ENCODE measurements around the gene ERFE.

The ERFE gene

DNA sequence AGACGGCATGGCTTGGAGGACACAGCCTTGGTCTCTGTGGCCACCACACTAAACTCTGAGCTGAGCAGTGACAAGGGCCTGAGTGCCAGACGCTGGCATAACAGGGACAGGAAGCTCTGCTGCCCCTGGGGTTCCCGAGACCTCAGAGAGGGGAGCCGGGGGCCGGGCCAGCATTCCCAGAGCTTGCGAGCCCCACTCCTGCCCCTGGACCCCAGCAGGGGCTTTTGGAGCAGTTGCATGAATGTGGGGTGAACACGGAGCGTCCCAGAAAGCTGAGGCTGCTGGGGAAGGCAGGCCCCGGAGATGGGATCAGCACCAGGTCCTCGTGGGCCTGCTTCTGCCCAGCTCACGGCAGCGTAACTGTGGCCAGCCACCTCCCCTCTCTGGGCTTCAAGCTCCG lies 7.6 kb upstream of the ERFE start:
- H3K27ac ChIP-seq: no peak overlapping the region
- TF ChIP-seq, protein P1, sequence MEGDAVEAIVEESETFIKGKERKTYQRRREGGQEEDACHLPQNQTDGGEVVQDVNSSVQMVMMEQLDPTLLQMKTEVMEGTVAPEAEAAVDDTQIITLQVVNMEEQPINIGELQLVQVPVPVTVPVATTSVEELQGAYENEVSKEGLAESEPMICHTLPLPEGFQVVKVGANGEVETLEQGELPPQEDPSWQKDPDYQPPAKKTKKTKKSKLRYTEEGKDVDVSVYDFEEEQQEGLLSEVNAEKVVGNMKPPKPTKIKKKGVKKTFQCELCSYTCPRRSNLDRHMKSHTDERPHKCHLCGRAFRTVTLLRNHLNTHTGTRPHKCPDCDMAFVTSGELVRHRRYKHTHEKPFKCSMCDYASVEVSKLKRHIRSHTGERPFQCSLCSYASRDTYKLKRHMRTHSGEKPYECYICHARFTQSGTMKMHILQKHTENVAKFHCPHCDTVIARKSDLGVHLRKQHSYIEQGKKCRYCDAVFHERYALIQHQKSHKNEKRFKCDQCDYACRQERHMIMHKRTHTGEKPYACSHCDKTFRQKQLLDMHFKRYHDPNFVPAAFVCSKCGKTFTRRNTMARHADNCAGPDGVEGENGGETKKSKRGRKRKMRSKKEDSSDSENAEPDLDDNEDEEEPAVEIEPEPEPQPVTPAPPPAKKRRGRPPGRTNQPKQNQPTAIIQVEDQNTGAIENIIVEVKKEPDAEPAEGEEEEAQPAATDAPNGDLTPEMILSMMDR (conservative IDR thresholded peaks at IDR 0.05): no peak

DNA sequence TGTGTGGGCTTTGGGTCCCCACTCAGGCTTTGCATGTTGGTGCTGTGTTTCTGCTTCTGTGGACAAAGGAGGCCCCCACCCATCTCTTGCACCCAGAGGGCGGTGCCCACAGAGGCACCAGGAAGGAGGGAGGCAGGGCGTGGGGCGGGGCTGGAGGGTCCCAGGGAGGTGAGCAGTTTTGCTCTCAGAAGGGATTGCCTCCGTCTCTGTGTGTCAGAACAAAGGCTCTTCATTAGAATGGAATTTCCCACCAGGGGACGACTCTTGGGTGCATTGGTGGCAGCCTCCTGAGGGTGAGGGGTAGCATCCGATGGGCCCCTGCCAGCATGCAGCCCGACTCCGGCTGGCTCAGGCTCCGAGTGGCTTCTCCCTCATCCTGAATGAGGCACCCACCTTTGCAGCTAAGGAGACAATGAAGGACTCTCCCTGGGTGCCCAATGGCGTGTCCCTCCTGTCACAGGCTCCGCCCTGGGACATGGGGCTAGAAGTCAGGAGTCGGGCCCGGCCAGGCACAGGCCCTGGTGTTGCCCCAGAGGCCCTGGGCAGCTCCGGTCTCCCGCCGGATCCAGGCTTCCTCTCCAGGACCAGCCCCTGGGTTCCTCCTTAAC lies 7.0 kb upstream of the ERFE start:
- no peak overlapping the region for H3K27ac ChIP-seq
- TF ChIP-seq, protein P1 (conservative IDR thresholded peaks at IDR 0.05): no peak

DNA sequence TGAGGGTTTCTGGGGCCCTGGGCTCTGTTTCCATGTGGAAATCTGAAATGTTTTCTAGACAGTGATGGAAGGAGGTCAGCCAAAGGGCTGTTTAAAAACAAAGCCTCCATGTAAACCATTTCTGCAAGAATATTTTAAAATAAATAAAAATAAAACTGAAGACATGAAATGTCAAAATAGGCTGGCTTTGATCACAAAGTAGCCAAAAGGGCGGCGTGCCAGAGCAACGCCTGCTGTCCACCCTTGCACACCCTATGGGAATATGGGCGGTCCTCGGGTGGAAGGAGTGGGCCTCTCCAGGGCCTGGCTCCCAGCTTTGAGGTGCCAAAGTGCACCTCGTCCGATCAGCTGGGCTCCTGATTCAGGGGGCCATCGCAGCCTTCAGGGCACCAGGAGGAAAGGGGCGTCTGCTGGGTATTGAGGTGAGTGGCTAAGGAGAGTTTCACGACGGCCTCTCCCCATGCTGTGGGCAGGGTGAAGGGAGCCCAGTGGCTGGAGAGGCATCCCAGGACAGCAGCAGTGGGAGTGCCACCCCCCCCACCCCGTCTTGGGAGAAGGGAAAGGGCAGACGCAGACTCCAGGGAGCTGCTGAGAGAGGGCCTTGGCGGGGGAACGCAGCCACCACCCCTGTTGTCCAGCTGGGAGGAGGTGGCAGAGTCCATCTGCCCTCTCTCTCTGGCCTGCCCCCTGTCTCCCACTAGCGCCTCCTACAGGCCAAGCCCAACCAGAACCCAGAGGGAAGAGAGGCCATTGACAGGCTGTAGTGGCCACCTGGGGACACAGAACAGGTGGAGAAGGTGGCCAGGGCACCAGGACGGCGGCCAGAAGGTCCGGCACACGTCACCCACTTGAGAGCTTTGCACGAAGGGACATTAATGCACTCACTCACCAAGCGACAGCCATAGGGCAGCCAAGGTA lies 5.7 kb upstream of the ERFE start:
- H3K27ac ChIP-seq: no peak overlapping the region
- TF ChIP-seq, protein P1 (conservative IDR thresholded peaks at IDR 0.05): no peak

DNA sequence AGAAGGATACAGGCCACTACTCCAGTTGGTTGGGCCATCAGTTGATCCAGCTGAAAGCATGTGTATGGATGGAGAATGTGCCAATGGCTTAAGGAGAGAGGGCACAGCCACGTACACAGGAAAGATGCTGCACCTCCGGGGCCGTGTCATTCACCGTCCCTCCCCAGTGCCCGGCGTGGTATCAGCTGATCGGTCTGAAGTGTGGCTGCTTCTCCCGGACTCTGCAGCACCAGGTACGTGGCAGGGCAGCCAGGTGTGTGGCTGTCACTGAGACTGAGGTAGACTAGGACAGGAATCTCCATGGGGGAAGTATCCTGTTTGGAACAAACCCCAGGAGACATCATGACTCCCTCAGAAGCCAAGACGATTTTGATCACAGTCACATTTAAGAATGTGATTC lies 4.2 kb upstream of the ERFE start:
- TF ChIP-seq, protein P1 (conservative IDR thresholded peaks at IDR 0.05): no peak
- no peak overlapping the region for H3K27ac ChIP-seq

DNA sequence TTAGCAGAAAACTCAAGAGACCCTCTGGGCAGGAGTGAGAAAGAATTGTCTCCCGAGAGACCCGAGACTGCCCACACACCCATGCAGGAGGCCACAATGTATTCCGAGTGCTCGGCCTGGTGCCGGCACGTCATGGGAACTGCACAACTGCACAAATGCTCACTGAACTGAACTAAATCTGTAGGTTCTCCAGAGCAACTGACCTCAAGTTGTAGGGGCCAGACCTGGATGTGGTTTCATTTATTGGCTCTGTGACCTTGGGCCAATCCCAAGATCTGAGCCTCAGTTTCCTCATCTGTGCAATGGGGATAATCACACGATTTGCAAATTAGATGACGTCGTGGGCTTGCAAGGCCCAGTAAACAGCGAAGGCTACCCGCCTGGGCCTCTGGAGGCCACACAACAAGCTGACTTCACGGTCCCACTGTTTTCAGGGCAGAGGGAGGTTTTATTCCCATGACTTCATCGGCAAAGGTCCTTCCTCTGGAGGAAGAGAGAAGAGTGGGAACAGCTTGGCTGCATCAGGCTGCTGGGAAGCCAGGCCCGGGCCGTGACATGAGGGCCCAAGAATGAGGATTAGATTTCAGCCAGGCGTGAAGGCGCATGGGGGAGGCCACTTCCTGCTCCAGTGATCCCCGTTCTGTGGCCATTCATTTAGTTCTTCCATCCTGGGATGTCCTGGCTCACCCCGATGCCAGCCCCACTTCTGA lies 3.6 kb upstream of the ERFE start:
- H3K27ac ChIP-seq: no peak overlapping the region
- TF ChIP-seq, protein P1 (conservative IDR thresholded peaks at IDR 0.05): no peak

DNA sequence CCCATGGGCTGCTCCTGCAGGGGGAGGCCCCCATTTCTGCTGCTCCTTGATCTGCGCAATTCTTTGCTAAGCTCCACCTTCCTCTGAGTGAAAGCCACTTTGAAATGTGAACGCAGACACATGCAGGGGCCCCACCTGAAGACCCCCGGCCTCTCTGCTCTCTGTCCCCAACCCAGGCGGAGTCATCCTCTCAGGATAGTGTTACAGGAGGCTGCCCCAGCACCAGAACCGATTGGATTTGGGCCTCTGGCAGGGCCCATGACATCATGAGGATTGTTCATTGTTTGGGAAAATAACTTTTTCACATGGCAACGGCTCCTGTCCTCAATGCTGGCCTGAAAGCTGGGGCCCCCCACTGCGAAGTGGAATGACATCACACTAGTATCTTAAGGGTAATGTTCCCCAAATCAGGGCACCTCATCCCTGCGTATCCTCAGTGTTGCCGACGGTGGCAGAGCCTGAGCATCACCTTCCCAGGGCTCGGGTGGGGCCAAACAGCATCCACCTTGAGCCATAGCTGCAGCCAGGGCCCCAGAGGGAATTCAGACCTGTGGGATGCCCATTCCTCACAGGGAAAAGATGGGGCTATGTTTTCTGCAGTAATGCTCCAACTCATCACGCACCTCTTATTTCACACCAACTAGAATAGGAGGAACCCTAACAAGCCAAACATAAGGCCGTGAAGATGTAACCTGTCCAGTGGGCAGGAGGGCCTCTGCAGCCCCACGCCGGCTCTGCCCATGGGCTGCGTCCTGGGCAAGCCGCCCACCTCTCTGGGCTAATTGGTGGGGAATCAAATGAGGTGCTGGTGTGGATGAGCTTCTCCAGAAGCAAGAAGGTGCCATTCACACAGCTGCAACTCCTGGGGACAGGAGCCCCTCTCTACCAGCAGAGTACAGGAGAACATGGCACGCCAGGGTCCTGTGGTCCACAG lies 2.7 kb upstream of the ERFE start:
- TF ChIP-seq, protein P1 (conservative IDR thresholded peaks at IDR 0.05): no peak
- H3K27ac ChIP-seq: no peak overlapping the region
